Kidney (tissue), 14 donors: Measurements from ENCODE around the gene NUP210. TPM values are rescaled to one million over a fixed set of nuclear protein-coding genes. Genes with fewer than 3 reads are reported as not detected.
A peak's percentile ranks its signal among the peaks of the same experiment; 100 is the strongest.

ENCODE experiments used
- DNase-seq, 5 donors: peaks; one replicate each; pipeline ENCODE4 v3.0.0-alpha.2; 2013 to 2020
- FAIRE-seq: peaks from 2 replicates; lab custom pipeline; 2012; peaks lifted over from hg19 to GRCh38; lab: Jason Lieb, UNC
- H3K27ac ChIP-seq, 2 donors: one replicate each; pipeline ENCODE4 v1.7.0; 2013; ENCODE audit warnings: low read depth in 2 of 2, low read length in 2 of 2, inconsistent platforms in 1 of 2
- H3K27me3 ChIP-seq: one replicate; pipeline ENCODE4 v1.7.1; 2013; ENCODE audit warnings: low read length, inconsistent platforms; ENCODE audit not compliant: control insufficient read depth, insufficient read depth
- H3K36me3 ChIP-seq, 3 donors: one replicate each; pipeline versions ENCODE4 v1.7.0 to v1.7.1; 2013; ENCODE audit warnings: low read length in 3 of 3, control low read depth in 1 of 3, inconsistent platforms in 1 of 3; ENCODE audit not compliant: insufficient read depth in 3 of 3, control insufficient read depth in 2 of 3
- H3K4me1 ChIP-seq, 3 donors: one replicate each; pipeline versions ENCODE4 v1.7.0 to v1.7.1; 2013; ENCODE audit warnings: low read length in 3 of 3, inconsistent platforms in 1 of 3, low read depth in 1 of 3; ENCODE audit not compliant: control insufficient read depth in 2 of 3, insufficient read depth in 2 of 3
- H3K4me3 ChIP-seq, 3 donors: one replicate each; pipeline versions ENCODE4 v1.7.0 to v1.8.1; 2013; ENCODE audit warnings: low read length in 3 of 3, control low read depth in 1 of 3, inconsistent platforms in 1 of 3
- H3K9ac ChIP-seq, 3 donors: one replicate each; pipeline versions ENCODE4 v1.7.0 to v1.7.1; 2013; ENCODE audit warnings: low read length in 3 of 3, control low read depth in 1 of 3, inconsistent platforms in 1 of 3
- H3K9me3 ChIP-seq, 3 donors: one replicate each; pipeline versions ENCODE4 v1.7.0 to v1.7.1; 2013; ENCODE audit warnings: low read length in 3 of 3, control low read depth in 1 of 3, inconsistent platforms in 1 of 3; ENCODE audit not compliant: control insufficient read depth in 2 of 3, insufficient read depth in 1 of 3
- CTCF ChIP-seq: IDR thresholded peaks from 3 replicates; pipeline ENCODE4 v1.5.1; 2012; ENCODE audit warnings: mild to moderate bottlenecking, moderate library complexity, borderline replicate concordance; ENCODE audit not compliant: insufficient read depth; ENCODE audit errors: extremely low read depth
- intact Hi-C: fragments of 100-400 bp; cut with DNase I; formaldehyde crosslinking; loops from one replicate; pipeline ENCODE4 v1.11.1; 2022
- polyA plus RNA-seq: library from polyadenylated mRNA; stranded (reverse); fragments of 350-450 nt; fragmentation: Illumina TruSeq; extraction: RNeasy Lipid Tissue Mini Kit (QIAGEN cat#74804); gene quantifications from one replicate; pipeline ENCODE4 v1.2.3, GENCODE V29; 2014; ENCODE audit warnings: low read depth, low replicate concordance; ENCODE audit not compliant: insufficient read depth
- total RNA-seq: library from RNA; stranded (reverse); fragmentation: NEBNext Ultra II Directional; extraction: Animal tissue kit (Norgen Biotek cat#: 25700); gene quantifications from one replicate; pipeline ENCODE4 v1.2.1, GENCODE V29; 2021
- donor health status: control.
- donor health status: control.
- donor health status: control.
- donor health status: control.
- donor health status: control.
- donor health status: DM: yes; HTN: yes; CAD: no.
- donor health status: Normal renal cell carcinoma (clear cell type).

NUP210 gene
- total and polyA plus RNA-seq, 2 donors from 2014 or later, result 5.6 to 22.9 TPM

DNA sequence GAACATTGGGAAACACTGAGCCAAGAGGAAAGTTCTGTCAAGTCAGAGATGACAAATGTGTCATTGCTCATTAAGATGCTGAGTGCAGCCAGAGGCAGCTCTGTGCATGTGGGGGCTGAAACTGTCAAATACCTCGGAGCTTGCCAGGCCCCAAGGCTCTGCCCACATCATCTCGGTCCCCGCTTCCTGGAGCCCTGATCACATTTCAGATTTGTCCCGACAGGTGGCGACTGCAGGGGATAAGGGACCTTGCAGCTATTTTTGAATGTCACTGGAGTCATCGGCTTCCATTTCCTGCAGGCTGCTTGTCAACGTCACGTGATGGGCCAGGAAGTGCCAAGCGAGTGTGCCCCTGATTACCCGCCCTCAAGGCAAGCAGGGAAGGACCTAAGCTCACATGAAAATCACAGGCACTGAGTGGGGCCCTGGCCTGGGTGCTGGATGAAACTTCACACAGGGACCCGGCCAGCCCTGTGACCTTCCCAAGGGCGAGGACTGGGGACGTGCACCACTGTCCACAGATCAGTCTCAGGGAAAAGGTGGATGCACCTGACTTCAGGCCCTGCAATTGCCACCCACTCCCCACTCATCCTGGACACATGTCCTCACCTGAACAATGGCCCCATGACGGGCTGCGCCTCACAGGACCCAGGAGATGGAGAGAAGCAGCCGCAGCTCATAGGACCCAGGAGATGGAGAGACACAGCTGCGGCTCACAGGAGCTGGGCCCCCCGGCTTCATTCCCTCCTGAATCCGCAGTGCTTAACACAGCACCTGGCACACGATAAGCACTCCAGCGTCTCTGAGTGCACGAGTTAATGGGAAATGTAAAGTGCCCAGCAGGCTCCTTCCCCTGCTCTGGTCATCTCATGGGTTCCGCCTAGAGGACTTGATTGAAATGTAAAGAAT, 73.4 kb downstream of the NUP210 start:
- Histone ChIP-seq H3K4me1 (no peaks in the 10 kb centered on the region), H3K27me3 (no peaks in the 10 kb centered on the region), H3K9ac (no peak overlapping the region), H3K9me3 (no peaks in the 10 kb centered on the region), H3K4me3 (no peak overlapping the region), H3K27ac (no peak overlapping the region), H3K36me3 (peaks cover 0 to 12% (median 3%) of the 10 kb centered on the region in 3 donors)
- FAIRE-seq (no peak), DNase-seq (peak in 4 of 5 donors; percentile 57 to 70 (median 58))
- intact Hi-C loops, result no loop called here
- TF ChIP-seq CTCF, result no peak

DNA sequence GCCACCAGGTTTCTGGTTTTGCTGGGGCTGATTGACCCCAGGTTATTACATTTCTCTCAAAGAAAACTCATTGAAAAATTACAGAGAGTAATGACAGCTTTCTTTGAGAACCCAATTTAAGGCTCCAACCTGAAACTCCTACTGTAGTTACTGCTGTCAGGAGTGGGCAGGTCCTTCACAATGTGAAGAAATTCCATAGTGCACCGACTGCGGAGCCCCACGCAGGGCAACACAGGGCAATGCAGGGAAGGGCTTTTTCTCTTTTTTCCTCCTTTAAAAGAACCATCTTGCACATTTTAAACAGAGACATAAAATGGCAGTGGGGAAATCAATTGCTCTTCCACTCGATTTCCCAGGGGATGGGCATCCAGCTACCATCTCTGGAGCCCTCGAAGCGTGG, 74.3 kb downstream of the NUP210 start:
- no peak overlapping the region for H3K4me3 ChIP-seq
- no peak for TF ChIP-seq CTCF
- no peak overlapping the region for H3K27ac ChIP-seq
- no peak overlapping the region for H3K9ac ChIP-seq
- DNase-seq (no peak), FAIRE-seq (no peak)
- intact Hi-C loops, result no loop called here
- no peaks in the 10 kb centered on the region for H3K4me1 ChIP-seq
- no peaks in the 10 kb centered on the region for H3K27me3 ChIP-seq
- H3K36me3 ChIP-seq, result peaks cover 0 to 14% (median 3%) of the 10 kb centered on the region in 3 donors
- H3K9me3 ChIP-seq, result no peaks in the 10 kb centered on the region

GRCh38 chr3:13345284-13345683, 74.8 kb downstream of the NUP210 start:
- no peak for TF ChIP-seq CTCF

More at GRCh38 chr3:13345284-13345683, 74.8 kb downstream of the NUP210 start:
- H3K9me3 ChIP-seq, result no peaks in the 10 kb centered on the region
- no peak overlapping the region for H3K9ac ChIP-seq
- no peak overlapping the region for H3K27ac ChIP-seq
- DNase-seq (no peak), FAIRE-seq (no peak)
- intact Hi-C loops, result no loop called here
- no peaks in the 10 kb centered on the region for H3K4me1 ChIP-seq
- H3K27me3 ChIP-seq, result no peaks in the 10 kb centered on the region
- peaks cover 0 to 16% (median 3%) of the 10 kb centered on the region in 3 donors for H3K36me3 ChIP-seq
- H3K4me3 ChIP-seq, result no peak overlapping the region
